ENCODE data around the gene PIERCE2.
"Not testable (repeated sequence)": the region's sequence is repeated elsewhere in the genome, so short reads cannot be mapped to it uniquely, and the experiment has no call there.

PIERCE2 gene

DNA sequence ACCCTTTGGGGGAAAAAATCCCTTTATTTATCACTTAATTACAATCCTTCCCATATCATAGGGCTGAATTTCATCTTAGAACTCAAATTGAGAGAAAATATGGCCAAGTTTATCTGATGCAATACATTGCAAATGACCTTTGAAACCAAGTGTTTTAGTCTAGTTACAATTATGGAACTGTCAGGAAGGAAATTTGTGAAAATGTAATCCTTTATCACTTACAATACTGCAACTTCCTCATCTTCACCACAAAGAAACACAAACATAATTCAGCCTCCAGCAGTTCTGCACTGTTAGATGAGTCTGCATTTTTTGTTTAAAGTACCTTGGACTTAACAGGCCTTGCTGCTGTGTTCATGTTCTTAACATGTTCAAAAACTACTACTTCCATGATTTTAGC, 4.8 kb upstream of the PIERCE2 start:
- Histone ChIP-seq H3K9me2 (ENCODE audit: low read depth, low read length) (no peaks in the 10 kb centered on the region), H4K20me1 (ENCODE audit: insufficient read depth, low read length) (no peaks in the 10 kb centered on the region), H3F3A (ENCODE audit: insufficient read depth, low read length) (no peaks in the 10 kb centered on the region), H3K4me1 (ENCODE audit: insufficient read depth, low read length, severe bottlenecking) (peaks cover 55% of the 10 kb centered on the region), H3K9me3 (ENCODE audit: low read length) (no peaks in the 10 kb centered on the region), H3K27ac (ENCODE audit: low read depth, low read length, poor library complexity, severe bottlenecking) (peak overlapping the region; percentile 84), H3K4me2 (ENCODE audit: low read length) (peak overlapping the region; percentile 69), H3K9ac (ENCODE audit: low read length) (peak overlapping the region; percentile 58), H3K4me3 (ENCODE audit: low read depth, low read length, poor library complexity, severe bottlenecking) (peak overlapping the region; percentile 38), H3K36me3 (ENCODE audit: insufficient read depth, low read length) (no peaks in the 10 kb centered on the region), H3K27me3 (ENCODE audit: insufficient read depth, low read length) (no peaks in the 10 kb centered on the region), H2AFZ (ENCODE audit: low read length) (peak overlapping the region; percentile 49; the same call in 1 of the 2 replicates), H3K79me2 (ENCODE audit: insufficient read depth, low read length) (peaks cover 35% of the 10 kb centered on the region)
- no peak for TF ChIP-seq EZH2 (IDR thresholded peaks at IDR 0.05; ENCODE audit: borderline replicate concordance, low read length)
- TF ChIP-seq, protein P1, sequence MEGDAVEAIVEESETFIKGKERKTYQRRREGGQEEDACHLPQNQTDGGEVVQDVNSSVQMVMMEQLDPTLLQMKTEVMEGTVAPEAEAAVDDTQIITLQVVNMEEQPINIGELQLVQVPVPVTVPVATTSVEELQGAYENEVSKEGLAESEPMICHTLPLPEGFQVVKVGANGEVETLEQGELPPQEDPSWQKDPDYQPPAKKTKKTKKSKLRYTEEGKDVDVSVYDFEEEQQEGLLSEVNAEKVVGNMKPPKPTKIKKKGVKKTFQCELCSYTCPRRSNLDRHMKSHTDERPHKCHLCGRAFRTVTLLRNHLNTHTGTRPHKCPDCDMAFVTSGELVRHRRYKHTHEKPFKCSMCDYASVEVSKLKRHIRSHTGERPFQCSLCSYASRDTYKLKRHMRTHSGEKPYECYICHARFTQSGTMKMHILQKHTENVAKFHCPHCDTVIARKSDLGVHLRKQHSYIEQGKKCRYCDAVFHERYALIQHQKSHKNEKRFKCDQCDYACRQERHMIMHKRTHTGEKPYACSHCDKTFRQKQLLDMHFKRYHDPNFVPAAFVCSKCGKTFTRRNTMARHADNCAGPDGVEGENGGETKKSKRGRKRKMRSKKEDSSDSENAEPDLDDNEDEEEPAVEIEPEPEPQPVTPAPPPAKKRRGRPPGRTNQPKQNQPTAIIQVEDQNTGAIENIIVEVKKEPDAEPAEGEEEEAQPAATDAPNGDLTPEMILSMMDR (IDR thresholded peaks at IDR 0.05; ENCODE audit: low read length) = no peak

DNA sequence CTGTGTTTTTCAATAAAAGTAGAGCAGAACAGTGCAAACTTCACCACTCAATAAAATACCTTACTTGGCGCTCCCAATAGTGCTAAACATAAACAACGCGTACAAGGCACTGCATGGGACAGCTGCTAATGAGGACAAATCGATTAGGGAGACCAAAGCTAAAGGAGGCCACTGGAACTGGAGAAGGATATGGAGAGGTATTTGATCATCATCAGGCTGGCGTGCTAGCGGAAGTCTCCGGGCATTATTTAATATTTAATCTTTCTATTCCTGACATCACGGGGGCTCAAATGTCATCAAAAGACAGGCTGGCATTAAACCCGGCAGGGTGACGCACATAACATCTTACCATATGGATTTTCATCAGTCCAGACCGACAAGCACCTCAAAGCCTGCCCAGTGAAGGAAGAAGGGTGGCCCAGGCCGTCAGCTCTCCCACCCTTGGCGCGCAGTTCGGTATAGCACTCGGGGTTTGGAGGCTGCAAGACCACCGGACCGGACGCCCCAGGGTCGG, 740 bp upstream of the PIERCE2 start:
- peaks cover 55% of the 10 kb centered on the region for H3K4me1 ChIP-seq (ENCODE audit: insufficient read depth, low read length, severe bottlenecking)
- peak overlapping the region; percentile 80 for H3K27ac ChIP-seq (ENCODE audit: low read depth, low read length, poor library complexity, severe bottlenecking)
- H3K9ac ChIP-seq (ENCODE audit: low read length) = peak overlapping the region; percentile 79
- no peaks in the 10 kb centered on the region for H3K27me3 ChIP-seq (ENCODE audit: insufficient read depth, low read length)
- peak overlapping the region; percentile 72 for H3K4me2 ChIP-seq (ENCODE audit: low read length)
- H3F3A ChIP-seq (ENCODE audit: insufficient read depth, low read length) = no peaks in the 10 kb centered on the region
- H3K79me2 ChIP-seq (ENCODE audit: insufficient read depth, low read length) = peaks cover 19% of the 10 kb centered on the region
- TF ChIP-seq EZH2 (IDR thresholded peaks at IDR 0.05; ENCODE audit: borderline replicate concordance, low read length) = no peak
- no peaks in the 10 kb centered on the region for H3K9me2 ChIP-seq (ENCODE audit: low read depth, low read length)
- peak overlapping the region; percentile 78 for H3K4me3 ChIP-seq (ENCODE audit: low read depth, low read length, poor library complexity, severe bottlenecking)
- peak overlapping the region; percentile 62; the same call in 1 of the 2 replicates for H2AFZ ChIP-seq (ENCODE audit: low read length)
- no peaks in the 10 kb centered on the region for H4K20me1 ChIP-seq (ENCODE audit: insufficient read depth, low read length)
- no peaks in the 10 kb centered on the region for H3K36me3 ChIP-seq (ENCODE audit: insufficient read depth, low read length)
- H3K9me3 ChIP-seq (ENCODE audit: low read length) = no peaks in the 10 kb centered on the region

DNA sequence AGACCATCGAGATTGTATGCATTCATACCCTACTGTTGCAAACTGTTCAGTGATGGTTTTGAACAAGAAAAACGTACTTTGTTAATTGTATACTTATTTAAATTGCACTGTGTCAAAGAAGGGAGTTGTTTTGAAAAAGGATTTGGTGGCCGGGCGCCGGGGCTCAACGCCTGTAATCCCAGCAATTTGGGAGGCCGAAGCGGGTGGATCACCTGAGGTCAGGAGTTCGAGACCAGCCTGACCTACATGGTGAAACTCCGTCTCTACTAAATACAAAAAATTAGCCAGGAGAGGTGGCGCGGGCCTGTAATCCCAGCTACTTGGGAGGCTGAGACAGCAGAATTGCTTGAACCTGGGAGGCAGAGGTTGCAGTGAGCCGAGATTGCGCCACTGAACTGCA, 681 bp downstream of the PIERCE2 start:
- Histone ChIP-seq H3K27ac (ENCODE audit: low read depth, low read length, poor library complexity, severe bottlenecking) (peak overlapping the region; percentile 25), H3K4me2 (ENCODE audit: low read length) (peak overlapping the region; percentile 72), H2AFZ (ENCODE audit: low read length) (peak overlapping the region; percentile 7; the same call in 1 of the 2 replicates), H3K4me1 (ENCODE audit: insufficient read depth, low read length, severe bottlenecking) (peaks cover 41% of the 10 kb centered on the region), H3K9ac (ENCODE audit: low read length) (peak overlapping the region; percentile 55), H3K4me3 (ENCODE audit: low read depth, low read length, poor library complexity, severe bottlenecking) (peak overlapping the region; percentile 78)
- H3F3A ChIP-seq (ENCODE audit: insufficient read depth, low read length); H3K9me2 ChIP-seq (ENCODE audit: low read depth, low read length); H3K9me3 ChIP-seq (ENCODE audit: low read length); H3K79me2 ChIP-seq (ENCODE audit: insufficient read depth, low read length); H4K20me1 ChIP-seq (ENCODE audit: insufficient read depth, low read length); H3K36me3 ChIP-seq (ENCODE audit: insufficient read depth, low read length); H3K27me3 ChIP-seq (ENCODE audit: insufficient read depth, low read length): not testable (repeated sequence)

DNA sequence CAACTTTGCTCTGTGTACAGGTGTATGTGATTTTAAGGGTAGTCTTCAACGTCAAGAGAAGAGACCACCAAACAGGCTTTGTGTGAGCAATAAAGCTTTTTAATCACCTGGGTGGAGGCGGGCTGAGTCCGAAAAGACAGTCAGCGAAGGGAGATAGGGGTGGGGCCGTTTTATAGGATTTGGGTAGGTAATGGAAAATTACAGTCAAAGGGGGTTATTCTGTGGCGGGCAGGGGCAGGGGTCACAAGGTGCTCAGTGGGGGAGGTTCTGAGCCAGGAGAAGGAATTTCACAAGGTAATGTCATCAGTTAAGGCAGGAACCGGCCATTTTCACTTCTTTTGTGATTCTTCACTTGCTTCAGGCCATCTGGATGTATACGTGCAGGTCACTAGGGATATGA, 9.4 kb downstream of the PIERCE2 start:
- H3K27me3 ChIP-seq (ENCODE audit: insufficient read depth, low read length); H3K9me2 ChIP-seq (ENCODE audit: low read depth, low read length); H3K9ac ChIP-seq (ENCODE audit: low read length); H3K4me1 ChIP-seq (ENCODE audit: insufficient read depth, low read length, severe bottlenecking); H4K20me1 ChIP-seq (ENCODE audit: insufficient read depth, low read length); H3K4me2 ChIP-seq (ENCODE audit: low read length); H3K9me3 ChIP-seq (ENCODE audit: low read length); H3K27ac ChIP-seq (ENCODE audit: low read depth, low read length, poor library complexity, severe bottlenecking); H2AFZ ChIP-seq (ENCODE audit: low read length); H3K36me3 ChIP-seq (ENCODE audit: insufficient read depth, low read length); H3K79me2 ChIP-seq (ENCODE audit: insufficient read depth, low read length); H3K4me3 ChIP-seq (ENCODE audit: low read depth, low read length, poor library complexity, severe bottlenecking); H3F3A ChIP-seq (ENCODE audit: insufficient read depth, low read length): not testable (repeated sequence)
